ENCODE results near the gene MAGEB4.

- TF ChIP-seq EZH2 (IDR thresholded peaks at IDR 0.05; ENCODE audit: low read length, unreplicated experiment) = no peak
- TF ChIP-seq CTCF (conservative IDR thresholded peaks at IDR 0.05; ENCODE audit: low read depth, low read length) = no peak
- TF ChIP-seq EZH2phosphoT487 (IDR thresholded peaks at IDR 0.05; ENCODE audit: borderline replicate concordance, low read length) = no peak
Measured at GRCh38 chrX:30230395-30230794, 11.4 kb upstream of the MAGEB4 start, which contains the start of gene MAGEB3.
